Keratinocyte (primary cell): Measurements from ENCODE around the gene FGGY. TPM values are rescaled to one million over a fixed set of nuclear protein-coding genes. Genes with fewer than 3 reads are reported as not detected.

Source experiments
- DNase-seq: peaks from one replicate; pipeline ENCODE4 v3.0.0-alpha.2; 2011; ENCODE audit warnings: low read depth, missing footprints, low spot score
- FAIRE-seq: peaks from 2 replicates; lab custom pipeline; 2011; peaks lifted over from hg19 to GRCh38; lab: Jason Lieb, UNC
- H2AFZ ChIP-seq: 2 replicates; pipeline ENCODE4 v1.6.0; 2012; ENCODE audit warnings: low read length, control low read depth, inconsistent platforms; ENCODE audit not compliant: control insufficient read depth
- H3K27ac ChIP-seq: 2 replicates; pipeline ENCODE4 v1.5.1; 2011; ENCODE audit warnings: low read length; ENCODE audit not compliant: control insufficient read depth, insufficient read depth
- H3K27me3 ChIP-seq: 3 replicates; pipeline ENCODE4 v1.6.0; 2011; ENCODE audit warnings: low read length; ENCODE audit not compliant: control insufficient read depth, insufficient read depth; ENCODE audit errors: extremely low read depth
- H3K36me3 ChIP-seq, 2 experiments: 2 replicates in 1 of 2; 3 replicates in 1 of 2; pipeline ENCODE4 v1.5.1; 2011; ENCODE audit warnings: low read length in 2 of 2, mild to moderate bottlenecking in 1 of 2; ENCODE audit not compliant: control insufficient read depth in 2 of 2, insufficient read depth in 2 of 2; ENCODE audit errors: extremely low read depth in 1 of 2
- H3K4me1 ChIP-seq: 3 replicates; pipeline ENCODE4 v1.5.1; 2011; ENCODE audit warnings: low read length; ENCODE audit not compliant: control insufficient read depth, insufficient read depth; ENCODE audit errors: extremely low read depth
- H3K4me2 ChIP-seq: 3 replicates; pipeline ENCODE4 v1.6.0; 2011; ENCODE audit warnings: low read depth, low read length; ENCODE audit not compliant: control insufficient read depth, insufficient read depth; ENCODE audit errors: extremely low read depth
- H3K4me3 ChIP-seq, 3 experiments: fragments of 200-600 bp in 1 of 3; sonication (generic) in 1 of 3; 2 replicates in 2 of 3; 3 replicates in 1 of 3; pipeline ENCODE4 v1.5.1; 2011 to 2016; ENCODE audit warnings: low read length in 3 of 3, mild to moderate bottlenecking in 3 of 3, control low read depth in 2 of 3, inconsistent platforms in 1 of 3, low read depth in 1 of 3, mixed read lengths in 1 of 3, mixed run types in 1 of 3, moderate library complexity in 1 of 3; ENCODE audit not compliant: control insufficient read depth in 2 of 3, insufficient read depth in 2 of 3; ENCODE audit errors: extremely low read depth in 1 of 3
- H3K79me2 ChIP-seq: 2 replicates; pipeline ENCODE4 v1.6.0; 2012; ENCODE audit warnings: low read length; ENCODE audit not compliant: control insufficient read depth, insufficient read depth
- H3K9ac ChIP-seq: 3 replicates; pipeline ENCODE4 v1.6.0; 2011; ENCODE audit warnings: low read length; ENCODE audit not compliant: control insufficient read depth, insufficient read depth; ENCODE audit errors: extremely low read depth
- H3K9me1 ChIP-seq: 3 replicates; pipeline ENCODE4 v1.6.0; 2011; ENCODE audit warnings: low read length; ENCODE audit not compliant: control insufficient read depth, insufficient read depth; ENCODE audit errors: extremely low read depth
- H3K9me3 ChIP-seq: 2 replicates; pipeline ENCODE4 v1.5.1; 2012; ENCODE audit warnings: low read depth, low read length; ENCODE audit not compliant: control insufficient read depth
- H4K20me1 ChIP-seq: 3 replicates; pipeline ENCODE4 v1.6.0; 2011; ENCODE audit warnings: low read length; ENCODE audit not compliant: control insufficient read depth, insufficient read depth; ENCODE audit errors: extremely low read depth
- CTCF ChIP-seq, 3 experiments: IDR thresholded peaks in 1 of 3; conservative IDR thresholded peaks in 1 of 3; optimal IDR thresholded peaks in 1 of 3; 2 replicates in 2 of 3; 3 replicates in 1 of 3; pipeline versions ENCODE3 to v1.5.1; 2011; ENCODE audit warnings: low read length in 3 of 3, mild to moderate bottlenecking in 3 of 3, moderate library complexity in 2 of 3, control low read depth in 1 of 3, inconsistent platforms in 1 of 3; ENCODE audit not compliant: insufficient read depth in 2 of 3; ENCODE audit errors: extremely low read depth in 1 of 3
- EZH2 ChIP-seq: IDR thresholded peaks from one replicate; pipeline ENCODE4 v1.6.1; 2012; ENCODE audit warnings: inconsistent platforms, mild to moderate bottlenecking, low read length, moderate library complexity
- dilution Hi-C: fragments of 300-500 bp; cut with MboI; formaldehyde crosslinking; loops from one replicate; pipeline ENCODE4 v1.7.0; 2020; ENCODE audit warnings: low sequenced_read_pairs; ENCODE audit not compliant: extremely low pct_ligation_motif_present
- polyA plus RNA-seq, 5 experiments: library from polyadenylated mRNA; depleted of rRNA in 3 of 5; stranded (reverse) in 3 of 5; stranded (forward) in 1 of 5; unstranded in 1 of 5; fragments of >200 nt; gene quantifications; 1 replicate in 1 of 5; 2 replicates in 3 of 5; 3 replicates in 1 of 5; pipeline versions ENCODE4 v1.2.1 to v1.2.3, GENCODE V29; 2011 to 2012; ENCODE audit warnings: missing spikeins in 2 of 5, low read depth in 1 of 5, low replicate concordance in 1 of 5

FGGY gene
- polyA plus RNA-seq, 1 donor (not counting 4 experiments of a cell fraction or from before 2014, with no cell fraction given): 16.6 TPM

GRCh38 chr1:59743324-59744091 lies 446.6 kb downstream of the FGGY start:
- Histone ChIP-seq H4K20me1 (no peaks in the 10 kb centered on the region), H2AFZ (no peak overlapping the region), H3K36me3 (no peaks in the 10 kb centered on the region), H3K27me3 (no peaks in the 10 kb centered on the region), H3K4me2 (no peak overlapping the region), H3K9ac (no peak overlapping the region), H3K9me1 (no peaks in the 10 kb centered on the region), H3K27ac (no peak overlapping the region), H3K79me2 (no peaks in the 10 kb centered on the region), H3K4me3 (no peak overlapping the region), H3K4me1 (no peaks in the 10 kb centered on the region), H3K9me3 (no peaks in the 10 kb centered on the region)
- FAIRE-seq (no peak), DNase-seq (no peak)
- dilution Hi-C loops: no loop called here
- TF ChIP-seq EZH2: no peak
- no peak for TF ChIP-seq CTCF (optimal IDR thresholded peaks at IDR 0.05 in 1 of 3, IDR thresholded peaks at IDR 0.05 in 1 of 3, conservative IDR thresholded peaks at IDR 0.05 in 1 of 3; ENCODE audit: extremely low read depth in 1 of 3, insufficient read depth in 2 of 3, low read length in 3 of 3)

- Histone ChIP-seq H3K4me1 (peaks cover 18% of the 10 kb centered on the region), H3K9ac (no peak overlapping the region), H3K9me1 (no peaks in the 10 kb centered on the region), H4K20me1 (no peaks in the 10 kb centered on the region), H3K4me2 (no peak overlapping the region), H3K36me3 (no peaks in the 10 kb centered on the region), H3K27me3 (no peaks in the 10 kb centered on the region), H3K27ac (no peak overlapping the region), H2AFZ (no peak overlapping the region), H3K79me2 (no peaks in the 10 kb centered on the region), H3K9me3 (no peaks in the 10 kb centered on the region), H3K4me3 (no peak overlapping the region)
- DNase-seq: no peak
- no peak for FAIRE-seq
- dilution Hi-C loops: no loop called here
- TF ChIP-seq CTCF (optimal IDR thresholded peaks at IDR 0.05 in 1 of 3, IDR thresholded peaks at IDR 0.05 in 1 of 3, conservative IDR thresholded peaks at IDR 0.05 in 1 of 3; ENCODE audit: extremely low read depth in 1 of 3, insufficient read depth in 2 of 3, low read length in 3 of 3) (no peak), EZH2 (no peak)
Observed at GRCh38 chr1:59747420-59748024, 450.6 kb downstream of the FGGY start.
